ENCODE results near the gene CCL17. TPM values are rescaled to one million over a fixed set of nuclear protein-coding genes. Genes with fewer than 3 reads are reported as not detected.
"Not testable (repeated sequence)": the region's sequence is repeated elsewhere in the genome, so short reads cannot be mapped to it uniquely, and the experiment has no call there.

CCL17 gene
- total RNA-seq, 1 donor: not detected

DNA sequence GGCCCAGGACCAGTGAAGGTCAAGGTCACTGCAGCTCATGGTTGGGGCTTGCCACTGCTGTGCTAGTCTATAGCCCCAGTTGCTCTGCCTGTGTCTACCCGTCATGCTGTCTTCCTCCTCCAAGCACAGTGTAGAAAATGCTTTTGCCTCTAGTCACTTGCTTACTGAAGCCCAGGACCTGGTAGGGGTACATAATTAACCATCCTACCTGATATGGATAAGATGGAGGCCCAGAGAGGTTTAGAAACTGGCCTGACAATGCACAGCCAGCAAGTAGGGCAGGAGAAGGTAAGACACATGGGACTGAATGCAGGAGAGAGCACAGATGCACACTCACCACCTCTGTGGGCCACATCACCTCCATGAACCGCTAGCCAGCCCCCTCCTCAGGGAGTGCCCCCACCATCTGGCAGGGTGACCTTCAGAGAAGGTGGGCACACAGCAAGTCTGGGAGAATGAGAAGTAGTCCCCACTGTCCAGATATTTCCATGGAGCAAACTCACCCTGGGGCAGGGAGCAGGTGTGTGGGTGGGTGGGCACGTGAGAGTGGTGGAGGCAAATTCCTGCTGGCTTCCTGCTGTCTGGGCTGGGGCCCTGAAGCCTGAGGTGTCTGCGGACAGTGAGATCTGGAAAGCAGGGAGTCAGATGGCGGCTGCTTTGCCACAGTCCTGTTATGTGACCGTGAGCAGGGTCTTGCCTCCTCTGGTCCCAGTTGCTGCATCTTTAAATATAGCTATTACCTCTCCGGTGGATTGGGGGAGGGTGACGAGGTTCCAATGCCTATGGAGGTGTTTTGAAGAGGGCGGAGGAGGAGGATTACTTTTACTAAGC, 31.2 kb upstream of the CCL17 start:
- Histone ChIP-seq H3K9me3 (ENCODE audit: low read depth, low read length) (no peaks in the 10 kb centered on the region), H3K4me3 (ENCODE audit: low read length) (no peak overlapping the region), H3K4me1 (ENCODE audit: insufficient read depth, low read length) (no peaks in the 10 kb centered on the region), H3K27me3 (ENCODE audit: insufficient read depth, low read length) (no peaks in the 10 kb centered on the region)

DNA sequence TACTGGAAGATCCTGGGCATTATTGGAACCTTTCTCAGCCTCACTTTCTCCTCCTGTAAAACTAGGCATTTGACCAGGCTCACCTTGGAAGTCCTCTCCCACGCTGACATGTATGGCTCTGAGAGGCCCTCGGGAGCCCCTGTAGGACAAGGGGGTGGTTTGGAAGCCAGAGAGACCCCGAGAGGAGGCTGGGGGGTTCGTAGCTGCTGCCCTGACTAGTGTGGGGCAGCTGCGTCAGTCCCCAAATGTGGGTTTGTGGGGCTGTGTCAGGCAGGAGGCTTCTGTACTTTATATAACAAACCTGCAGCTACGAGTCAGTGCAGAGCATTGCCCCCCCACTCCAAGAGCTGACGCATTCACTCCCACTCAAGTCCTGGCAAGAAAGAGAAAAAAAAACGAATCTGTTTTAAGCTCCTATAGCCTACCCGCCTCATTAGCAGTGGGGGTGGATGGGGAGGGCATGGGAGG, 30.5 kb upstream of the CCL17 start:
- H3K4me1 ChIP-seq (ENCODE audit: insufficient read depth, low read length): no peaks in the 10 kb centered on the region
- H3K9me3 ChIP-seq (ENCODE audit: low read depth, low read length): no peaks in the 10 kb centered on the region
- no peak overlapping the region for H3K4me3 ChIP-seq (ENCODE audit: low read length)
- no peaks in the 10 kb centered on the region for H3K27me3 ChIP-seq (ENCODE audit: insufficient read depth, low read length)

DNA sequence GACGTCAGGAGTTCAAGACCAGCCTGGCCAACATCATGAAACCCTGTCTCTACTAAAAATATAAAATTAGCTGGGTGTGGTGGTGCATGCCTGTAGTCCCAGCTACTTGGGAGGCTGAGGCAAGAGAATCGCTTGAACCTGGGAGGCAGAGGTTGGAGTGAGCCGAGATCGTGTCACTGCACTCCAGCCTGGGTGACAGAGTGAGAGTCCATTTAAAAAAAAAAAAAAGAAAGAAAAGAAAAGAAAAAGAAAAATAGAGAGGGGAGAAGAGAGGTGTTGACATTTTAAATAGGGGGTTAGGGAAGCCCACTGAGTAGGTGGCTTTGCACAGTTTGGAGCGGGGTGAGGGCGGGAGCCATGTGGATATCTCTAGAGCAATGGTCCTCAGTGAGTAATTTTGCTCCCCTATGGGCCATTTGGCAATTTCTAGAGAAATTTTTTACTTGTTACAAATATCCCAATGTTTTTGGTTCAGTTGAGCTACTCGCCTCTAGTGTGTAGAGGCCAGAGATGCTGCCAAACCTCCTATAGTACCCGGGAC, 29.6 kb upstream of the CCL17 start:
- H3K4me3 ChIP-seq (ENCODE audit: low read length); H3K27me3 ChIP-seq (ENCODE audit: insufficient read depth, low read length); H3K4me1 ChIP-seq (ENCODE audit: insufficient read depth, low read length); H3K9me3 ChIP-seq (ENCODE audit: low read depth, low read length): not testable (repeated sequence)

DNA sequence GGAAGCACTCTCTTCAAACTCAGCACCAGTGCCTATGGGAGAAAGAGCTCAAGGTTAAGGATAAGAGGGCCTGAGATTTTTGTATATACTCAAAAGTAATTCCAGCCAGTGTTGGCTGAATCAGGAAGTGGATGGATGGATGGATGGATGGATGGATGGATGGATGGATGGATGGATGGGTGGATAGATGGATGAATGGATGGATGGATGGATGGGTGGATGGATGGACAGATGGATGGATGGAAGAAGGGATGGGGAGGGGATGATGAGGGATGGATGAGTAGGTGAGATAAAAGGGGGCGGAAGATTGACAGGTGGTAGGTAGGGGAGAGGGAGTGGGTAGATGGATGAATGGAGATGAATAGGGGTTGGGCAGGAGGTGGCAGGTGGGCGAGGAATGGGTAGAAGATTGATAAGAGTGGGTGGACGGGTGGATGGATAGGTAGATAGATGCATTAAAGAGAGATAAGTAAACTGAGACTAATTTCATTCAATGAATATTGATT, 28.2 kb upstream of the CCL17 start:
- Histone ChIP-seq H3K4me3 (ENCODE audit: low read length) (no peak overlapping the region), H3K9me3 (ENCODE audit: low read depth, low read length) (no peaks in the 10 kb centered on the region), H3K4me1 (ENCODE audit: insufficient read depth, low read length) (peaks cover 8% of the 10 kb centered on the region), H3K27me3 (ENCODE audit: insufficient read depth, low read length) (no peaks in the 10 kb centered on the region)

DNA sequence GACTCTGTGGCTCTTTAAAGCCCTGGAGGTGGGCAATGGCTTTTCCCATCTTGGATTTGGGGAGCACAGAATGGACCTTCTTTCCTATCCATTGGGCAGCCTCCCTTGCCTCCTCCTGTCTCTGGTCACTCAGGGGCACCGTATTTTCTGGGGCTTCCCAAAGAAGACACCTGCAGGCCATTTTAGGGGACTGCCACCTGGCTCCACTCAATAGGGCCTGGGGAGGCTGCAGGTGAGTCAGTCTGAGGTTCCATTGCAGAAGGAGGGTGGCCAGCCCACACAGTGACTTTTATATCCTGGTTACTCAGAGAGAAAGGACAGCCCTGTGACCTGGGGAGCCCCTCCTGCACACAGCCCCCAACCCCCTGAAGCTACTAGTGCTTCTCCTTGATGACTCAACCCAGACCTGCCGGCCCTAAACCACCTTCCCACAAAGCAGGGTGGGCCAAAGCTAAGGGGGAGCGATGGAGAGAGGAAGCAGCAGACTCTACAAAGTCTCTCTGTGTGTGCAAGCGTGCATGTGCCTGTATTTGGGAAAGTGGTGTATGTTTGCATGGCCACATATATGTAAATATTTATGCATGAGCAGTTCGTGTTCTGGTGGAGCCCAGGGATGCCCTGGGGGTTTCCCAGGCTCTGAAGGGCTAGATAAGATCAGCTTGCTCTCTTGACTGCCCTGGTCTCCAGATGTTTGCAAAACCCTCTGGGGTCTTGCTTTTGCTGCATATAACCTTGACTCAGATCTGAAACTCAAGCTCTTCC, 27.3 kb upstream of the CCL17 start:
- no peak overlapping the region for H3K4me3 ChIP-seq (ENCODE audit: low read length)
- H3K9me3 ChIP-seq (ENCODE audit: low read depth, low read length): no peaks in the 10 kb centered on the region
- peaks cover 8% of the 10 kb centered on the region for H3K4me1 ChIP-seq (ENCODE audit: insufficient read depth, low read length)
- H3K27me3 ChIP-seq (ENCODE audit: insufficient read depth, low read length): no peaks in the 10 kb centered on the region

DNA sequence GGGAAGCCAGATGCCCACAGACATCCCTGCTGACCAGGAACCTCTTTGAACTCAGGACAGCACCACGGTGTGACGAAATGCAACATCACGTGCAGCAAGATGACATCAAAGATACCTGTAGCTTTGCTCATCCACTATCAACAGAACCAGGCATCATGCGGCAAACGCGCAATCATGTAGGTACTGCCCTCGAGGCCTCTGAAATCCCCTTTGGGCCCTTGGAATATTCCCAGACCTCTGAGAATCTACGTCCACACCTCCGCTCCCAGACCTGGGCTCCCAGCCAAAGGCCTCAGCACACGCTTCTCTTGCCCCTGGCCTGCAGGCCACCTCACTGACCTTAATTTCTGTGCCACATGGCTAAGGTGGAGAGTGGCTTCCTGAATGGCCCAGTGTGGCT, 25.0 kb upstream of the CCL17 start:
- no peaks in the 10 kb centered on the region for H3K9me3 ChIP-seq (ENCODE audit: low read depth, low read length)
- no peak overlapping the region for H3K4me3 ChIP-seq (ENCODE audit: low read length)
- peaks cover 19% of the 10 kb centered on the region for H3K4me1 ChIP-seq (ENCODE audit: insufficient read depth, low read length)
- H3K27me3 ChIP-seq (ENCODE audit: insufficient read depth, low read length): no peaks in the 10 kb centered on the region

DNA sequence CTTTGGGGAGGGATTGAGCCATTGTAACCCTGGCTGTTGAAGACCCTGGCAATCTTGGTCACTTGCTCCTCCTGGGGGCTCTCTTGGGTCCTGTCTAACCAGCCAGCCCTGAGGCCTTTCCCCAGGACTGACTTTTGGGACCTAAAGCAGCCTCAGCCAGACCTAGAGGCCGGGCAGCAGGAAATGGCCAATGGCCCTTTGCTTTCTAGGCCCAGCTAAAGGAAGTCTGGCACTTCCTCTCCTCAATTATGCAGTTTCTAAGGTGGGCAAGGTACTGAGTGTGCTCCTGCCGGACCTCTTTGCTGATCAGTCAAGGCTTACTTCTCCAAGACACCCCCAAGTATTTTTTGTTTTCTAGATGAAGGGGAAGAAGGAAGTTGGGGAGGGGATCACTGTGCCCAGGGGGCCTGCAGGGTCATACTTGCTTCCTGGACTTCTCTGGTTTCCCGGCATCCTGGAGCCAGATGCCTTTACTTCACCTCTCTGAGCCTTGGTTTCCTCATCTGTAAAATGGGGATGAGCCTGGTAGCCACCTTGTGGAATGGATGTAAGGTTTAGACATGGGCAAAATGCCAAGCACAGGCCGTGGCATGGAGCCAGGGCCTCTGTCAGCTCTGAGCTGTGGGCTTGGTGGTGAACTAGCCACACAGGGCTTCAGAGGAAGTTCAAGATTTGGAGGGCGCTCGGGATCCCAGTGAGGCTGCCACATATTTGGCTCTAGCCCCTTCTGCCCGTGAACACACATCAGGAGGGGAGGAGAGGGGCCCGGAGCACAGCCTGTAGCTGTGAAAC, 23.7 kb upstream of the CCL17 start:
- H3K27me3 ChIP-seq (ENCODE audit: insufficient read depth, low read length): no peaks in the 10 kb centered on the region
- H3K9me3 ChIP-seq (ENCODE audit: low read depth, low read length): no peaks in the 10 kb centered on the region
- H3K4me3 ChIP-seq (ENCODE audit: low read length): no peak overlapping the region
- peaks cover 21% of the 10 kb centered on the region for H3K4me1 ChIP-seq (ENCODE audit: insufficient read depth, low read length)

DNA sequence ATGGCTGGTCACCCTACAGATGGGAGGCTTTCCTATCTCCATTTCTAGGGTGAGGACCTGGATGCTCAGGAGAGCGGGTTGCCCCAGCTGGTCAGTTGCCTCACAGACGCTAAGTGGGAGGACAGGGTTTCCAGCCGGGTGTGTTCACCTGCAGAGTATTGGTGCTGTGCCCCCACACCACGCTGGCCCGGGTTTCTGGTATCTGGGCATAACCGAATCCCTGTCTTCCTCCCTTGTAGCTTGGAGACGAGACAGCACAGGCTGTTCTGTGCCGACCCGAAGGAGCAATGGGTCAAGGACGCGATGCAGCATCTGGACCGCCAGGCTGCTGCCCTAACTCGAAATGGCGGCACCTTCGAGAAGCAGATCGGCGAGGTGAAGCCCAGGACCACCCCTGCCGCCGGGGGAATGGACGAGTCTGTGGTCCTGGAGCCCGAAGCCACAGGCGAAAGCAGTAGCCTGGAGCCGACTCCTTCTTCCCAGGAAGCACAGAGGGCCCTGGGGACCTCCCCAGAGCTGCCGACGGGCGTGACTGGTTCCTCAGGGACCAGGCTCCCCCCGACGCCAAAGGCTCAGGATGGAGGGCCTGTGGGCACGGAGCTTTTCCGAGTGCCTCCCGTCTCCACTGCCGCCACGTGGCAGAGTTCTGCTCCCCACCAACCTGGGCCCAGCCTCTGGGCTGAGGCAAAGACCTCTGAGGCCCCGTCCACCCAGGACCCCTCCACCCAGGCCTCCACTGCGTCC, 22.6 kb upstream of the CCL17 start:
- Histone ChIP-seq H3K4me3 (ENCODE audit: low read length) (no peak overlapping the region), H3K27me3 (ENCODE audit: insufficient read depth, low read length) (no peaks in the 10 kb centered on the region), H3K9me3 (ENCODE audit: low read depth, low read length) (no peaks in the 10 kb centered on the region), H3K4me1 (ENCODE audit: insufficient read depth, low read length) (peaks cover 21% of the 10 kb centered on the region)

DNA sequence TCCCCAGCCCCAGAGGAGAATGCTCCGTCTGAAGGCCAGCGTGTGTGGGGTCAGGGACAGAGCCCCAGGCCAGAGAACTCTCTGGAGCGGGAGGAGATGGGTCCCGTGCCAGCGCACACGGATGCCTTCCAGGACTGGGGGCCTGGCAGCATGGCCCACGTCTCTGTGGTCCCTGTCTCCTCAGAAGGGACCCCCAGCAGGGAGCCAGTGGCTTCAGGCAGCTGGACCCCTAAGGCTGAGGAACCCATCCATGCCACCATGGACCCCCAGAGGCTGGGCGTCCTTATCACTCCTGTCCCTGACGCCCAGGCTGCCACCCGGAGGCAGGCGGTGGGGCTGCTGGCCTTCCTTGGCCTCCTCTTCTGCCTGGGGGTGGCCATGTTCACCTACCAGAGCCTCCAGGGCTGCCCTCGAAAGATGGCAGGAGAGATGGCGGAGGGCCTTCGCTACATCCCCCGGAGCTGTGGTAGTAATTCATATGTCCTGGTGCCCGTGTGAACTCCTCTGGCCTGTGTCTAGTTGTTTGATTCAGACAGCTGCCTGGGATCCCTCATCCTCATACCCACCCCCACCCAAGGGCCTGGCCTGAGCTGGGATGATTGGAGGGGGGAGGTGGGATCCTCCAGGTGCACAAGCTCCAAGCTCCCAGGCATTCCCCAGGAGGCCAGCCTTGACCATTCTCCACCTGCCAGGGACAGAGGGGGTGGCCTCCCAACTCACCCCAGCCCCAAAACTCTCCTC, 21.9 kb upstream of the CCL17 start:
- no peaks in the 10 kb centered on the region for H3K27me3 ChIP-seq (ENCODE audit: insufficient read depth, low read length)
- no peaks in the 10 kb centered on the region for H3K9me3 ChIP-seq (ENCODE audit: low read depth, low read length)
- peaks cover 21% of the 10 kb centered on the region for H3K4me1 ChIP-seq (ENCODE audit: insufficient read depth, low read length)
- H3K4me3 ChIP-seq (ENCODE audit: low read length): no peak overlapping the region

DNA sequence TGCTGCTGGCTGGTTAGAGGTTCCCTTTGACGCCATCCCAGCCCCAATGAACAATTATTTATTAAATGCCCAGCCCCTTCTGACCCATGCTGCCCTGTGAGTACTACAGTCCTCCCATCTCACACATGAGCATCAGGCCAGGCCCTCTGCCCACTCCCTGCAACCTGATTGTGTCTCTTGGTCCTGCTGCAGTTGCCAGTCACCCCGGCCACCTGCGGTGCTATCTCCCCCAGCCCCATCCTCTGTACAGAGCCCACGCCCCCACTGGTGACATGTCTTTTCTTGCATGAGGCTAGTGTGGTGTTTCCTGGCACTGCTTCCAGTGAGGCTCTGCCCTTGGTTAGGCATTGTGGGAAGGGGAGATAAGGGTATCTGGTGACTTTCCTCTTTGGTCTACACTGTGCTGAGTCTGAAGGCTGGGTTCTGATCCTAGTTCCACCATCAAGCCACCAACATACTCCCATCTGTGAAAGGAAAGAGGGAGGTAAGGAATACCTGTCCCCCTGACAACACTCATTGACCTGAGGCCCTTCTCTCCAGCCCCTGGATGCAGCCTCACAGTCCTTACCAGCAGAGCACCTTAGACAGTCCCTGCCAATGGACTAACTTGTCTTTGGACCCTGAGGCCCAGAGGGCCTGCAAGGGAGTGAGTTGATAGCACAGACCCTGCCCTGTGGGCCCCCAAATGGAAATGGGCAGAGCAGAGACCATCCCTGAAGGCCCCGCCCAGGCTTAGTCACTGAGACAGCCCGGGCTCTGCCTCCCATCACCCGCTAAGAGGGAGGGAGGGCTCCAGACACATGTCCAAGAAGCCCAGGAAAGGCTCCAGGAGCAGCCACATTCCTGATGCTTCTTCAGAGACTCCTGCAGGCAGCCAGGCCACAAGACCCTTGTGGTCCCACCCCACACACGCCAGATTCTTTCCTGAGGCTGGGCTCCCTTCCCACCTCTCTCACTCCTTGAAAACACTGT, 21.0 kb upstream of the CCL17 start:
- Histone ChIP-seq H3K4me3 (ENCODE audit: low read length) (no peak overlapping the region), H3K9me3 (ENCODE audit: low read depth, low read length) (no peaks in the 10 kb centered on the region), H3K4me1 (ENCODE audit: insufficient read depth, low read length) (peaks cover 21% of the 10 kb centered on the region)

DNA sequence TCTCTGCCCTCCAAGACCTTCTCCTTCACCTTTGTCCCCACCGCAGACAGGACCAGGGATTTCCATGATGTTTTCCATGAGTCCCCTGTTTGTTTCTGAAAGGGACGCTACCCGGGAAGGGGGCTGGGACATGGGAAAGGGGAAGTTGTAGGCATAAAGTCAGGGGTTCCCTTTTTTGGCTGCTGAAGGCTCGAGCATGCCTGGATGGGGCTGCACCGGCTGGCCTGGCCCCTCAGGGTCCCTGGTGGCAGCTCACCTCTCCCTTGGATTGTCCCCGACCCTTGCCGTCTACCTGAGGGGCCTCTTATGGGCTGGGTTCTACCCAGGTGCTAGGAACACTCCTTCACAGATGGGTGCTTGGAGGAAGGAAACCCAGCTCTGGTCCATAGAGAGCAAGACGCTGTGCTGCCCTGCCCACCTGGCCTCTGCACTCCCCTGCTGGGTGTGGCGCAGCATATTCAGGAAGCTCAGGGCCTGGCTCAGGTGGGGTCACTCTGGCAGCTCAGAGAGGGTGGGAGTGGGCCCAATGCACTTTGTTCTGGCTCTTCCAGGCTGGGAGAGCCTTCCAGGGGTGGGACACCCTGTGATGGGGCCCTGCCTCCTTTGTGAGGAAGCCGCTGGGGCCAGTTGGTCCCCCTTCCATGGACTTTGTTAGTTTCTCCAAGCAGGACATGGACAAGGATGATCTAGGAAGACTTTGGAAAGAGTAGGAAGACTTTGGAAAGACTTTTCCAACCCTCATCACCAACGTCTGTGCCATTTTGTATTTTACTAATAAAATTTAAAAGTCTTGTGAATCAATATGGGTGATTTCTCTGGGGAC, 20.1 kb upstream of the CCL17 start:
- H3K9me3 ChIP-seq (ENCODE audit: low read depth, low read length): no peaks in the 10 kb centered on the region
- peaks cover 21% of the 10 kb centered on the region for H3K4me1 ChIP-seq (ENCODE audit: insufficient read depth, low read length)
- H3K4me3 ChIP-seq (ENCODE audit: low read length): no peak overlapping the region
- H3K27me3 ChIP-seq (ENCODE audit: insufficient read depth, low read length): peaks cover 3% of the 10 kb centered on the region

More for the DNA sequence above, 21.0 kb upstream of the CCL17 start:
- H3K27me3 ChIP-seq (ENCODE audit: insufficient read depth, low read length): no peaks in the 10 kb centered on the region

DNA sequence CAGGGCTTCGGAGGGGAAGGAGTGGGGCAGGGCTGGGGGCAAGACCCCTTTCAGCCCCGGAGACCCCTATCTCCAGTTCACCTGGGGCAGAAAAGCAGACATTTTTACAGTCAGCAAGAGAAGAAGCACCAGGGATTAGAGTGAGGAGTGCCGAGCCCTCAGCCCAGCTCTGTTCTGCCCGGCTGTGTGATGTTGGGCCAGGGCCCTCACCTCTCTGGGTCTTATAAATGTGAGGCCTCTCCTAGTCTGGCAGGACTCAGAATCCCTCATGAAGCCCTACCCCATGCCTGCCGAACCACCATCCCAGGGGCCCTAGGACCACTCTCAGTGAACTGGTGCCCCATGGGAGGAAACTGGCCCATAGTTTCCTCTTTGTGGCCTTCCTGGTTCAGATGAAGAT, 19.5 kb upstream of the CCL17 start:
- H3K4me3 ChIP-seq (ENCODE audit: low read length): no peak overlapping the region
- H3K9me3 ChIP-seq (ENCODE audit: low read depth, low read length): no peaks in the 10 kb centered on the region
- H3K4me1 ChIP-seq (ENCODE audit: insufficient read depth, low read length): peaks cover 21% of the 10 kb centered on the region
- H3K27me3 ChIP-seq (ENCODE audit: insufficient read depth, low read length): peaks cover 3% of the 10 kb centered on the region
